NOMO-1 treated with dmso at 0.1 percent for 144 hours (cell line): Measurements from ENCODE around the gene DCP1A.

Experiments
- DNase-seq: peaks from one replicate; lab custom pipeline; 2025; ENCODE audit not compliant: unreplicated experiment; lab: John Stamatoyannopoulos, UW

DCP1A gene

GRCh38 chr3:53329897-53330296 is 17.4 kb downstream of the DCP1A start:
- no peak for DNase-seq

- DNase-seq: no peak
These were observed 18.6 kb downstream of the DCP1A start for GRCh38 chr3:53328746-53329145.

DNA sequence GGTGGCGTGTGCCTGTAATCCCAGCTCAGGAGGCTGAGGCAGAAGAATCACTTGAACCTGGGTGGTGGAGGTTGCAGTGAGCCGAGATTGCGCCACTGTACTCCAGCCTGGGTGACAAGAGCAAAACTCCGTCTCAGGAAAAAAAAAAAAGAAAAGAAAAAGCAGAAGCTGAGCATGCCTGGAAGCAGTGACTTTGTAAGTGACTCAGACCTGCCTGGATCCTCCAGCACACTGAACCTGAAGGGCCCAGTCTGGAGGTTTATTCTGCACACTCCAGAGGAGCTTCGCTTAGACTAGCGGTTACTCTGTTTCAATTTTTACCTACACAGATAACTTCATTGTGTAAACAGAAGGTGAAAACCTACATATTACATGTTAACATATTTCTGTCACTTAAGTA is 19.4 kb downstream of the DCP1A start:
- DNase-seq: peak; percentile 39

DNA sequence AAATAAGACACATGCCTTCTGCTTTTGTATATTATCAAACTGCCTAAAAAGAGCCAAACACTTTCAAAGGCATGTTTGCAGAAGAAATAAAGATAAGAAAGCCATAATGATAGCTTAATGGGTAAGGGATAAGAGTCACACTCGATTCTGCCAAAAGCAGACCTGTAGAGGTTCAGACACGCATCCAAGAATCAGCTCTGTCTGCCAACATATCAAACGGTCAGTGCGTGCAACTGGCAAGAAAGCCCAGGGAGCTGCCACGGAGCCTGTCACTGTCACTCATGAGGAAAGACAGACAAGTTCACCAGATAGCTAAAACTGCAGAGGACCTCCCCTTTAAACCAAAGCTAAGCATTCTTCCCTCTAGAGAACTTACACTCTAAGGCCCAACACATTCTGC is 23.2 kb downstream of the DCP1A start:
- no peak for DNase-seq

- DNase-seq: no peak
These were observed 26.6 kb downstream of the DCP1A start for GRCh38 chr3:53320697-53321096.

DNA sequence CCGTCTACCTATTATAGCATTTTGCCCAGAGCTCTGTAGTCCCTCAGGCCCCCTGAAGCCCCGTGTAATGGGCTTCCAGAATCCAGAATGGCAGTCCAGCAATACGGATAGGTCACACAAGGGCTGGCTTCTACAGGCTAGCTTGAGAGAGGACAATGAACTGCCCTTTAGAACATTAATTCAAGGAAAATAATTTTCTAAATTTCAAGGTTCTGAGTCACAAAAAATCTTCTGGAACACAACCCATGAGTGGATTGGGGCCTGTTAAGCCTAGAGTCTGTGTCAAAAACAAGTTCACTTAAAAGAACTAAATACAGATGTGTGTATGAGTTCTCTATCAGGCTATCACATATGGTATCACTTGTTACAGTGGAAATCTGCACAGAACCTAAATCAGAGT is 28.8 kb downstream of the DCP1A start:
- no peak for DNase-seq

- DNase-seq: no peak
These were observed 34.5 kb downstream of the DCP1A start for GRCh38 chr3:53312832-53313231.

DNA sequence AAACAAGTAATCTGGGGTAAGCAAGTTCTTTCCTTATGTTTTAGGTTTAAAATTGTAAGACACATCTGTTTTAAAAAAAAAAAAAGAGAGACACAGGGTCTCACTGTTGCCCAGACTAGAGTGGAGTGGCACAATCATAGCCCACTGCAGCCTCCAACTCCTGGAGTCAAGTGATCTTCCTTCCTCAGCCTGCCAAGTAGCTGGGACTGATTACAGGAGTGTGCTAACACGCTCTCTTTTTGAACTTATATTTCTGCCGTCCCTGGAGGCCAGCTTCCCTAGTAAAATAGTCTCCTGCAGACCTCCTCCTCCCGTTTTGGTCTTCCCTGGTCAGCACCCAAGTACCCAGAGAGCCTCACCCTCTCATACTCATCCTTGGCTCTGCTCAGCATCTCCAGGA is 35.5 kb downstream of the DCP1A start:
- DNase-seq: no peak

GRCh38 chr3:53303957-53304356 is 43.4 kb downstream of the DCP1A start:
- no peak for DNase-seq

DNA sequence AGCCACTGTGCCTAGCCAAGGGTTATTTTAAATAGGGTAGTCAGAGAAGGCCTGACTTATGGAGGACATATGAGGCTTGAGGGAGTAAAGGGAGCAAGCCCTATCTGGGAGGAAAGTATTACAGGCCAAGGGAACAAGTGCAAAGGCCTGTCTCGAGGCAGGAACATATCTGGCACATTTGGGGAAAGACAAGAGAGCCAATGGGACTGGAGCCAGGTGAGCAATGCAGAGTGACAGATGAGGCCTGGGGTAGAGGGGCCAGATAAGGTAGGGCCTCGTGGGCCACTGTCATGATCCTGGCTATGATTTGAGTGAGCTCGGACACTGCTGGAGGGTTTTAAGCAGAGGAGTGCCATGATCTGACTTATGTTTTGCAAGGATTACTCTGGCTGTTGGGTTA is 43.8 kb downstream of the DCP1A start:
- DNase-seq: no peak

DNA sequence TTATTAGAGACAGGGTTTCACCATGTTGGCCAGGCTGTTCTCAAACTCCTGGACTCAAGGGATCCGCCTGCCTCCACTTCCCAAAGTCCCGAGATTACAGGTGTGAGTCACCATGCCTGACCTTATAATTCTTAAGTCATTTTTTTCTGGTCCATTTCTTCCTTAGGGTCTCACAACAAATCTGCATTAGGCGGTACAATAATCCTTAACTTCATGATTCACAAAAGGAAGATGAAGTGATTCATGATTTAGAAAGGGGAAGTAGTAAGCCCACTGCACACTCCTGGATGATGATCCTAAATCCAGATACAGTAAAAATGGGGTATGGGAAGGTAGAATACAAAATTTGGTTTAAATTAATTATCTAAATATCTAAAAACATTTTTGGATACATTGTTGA is 46.5 kb downstream of the DCP1A start:
- no peak for DNase-seq

- peak; percentile 3 for DNase-seq
These were observed 47.7 kb downstream of the DCP1A start for GRCh38 chr3:53299611-53300023.

DNA sequence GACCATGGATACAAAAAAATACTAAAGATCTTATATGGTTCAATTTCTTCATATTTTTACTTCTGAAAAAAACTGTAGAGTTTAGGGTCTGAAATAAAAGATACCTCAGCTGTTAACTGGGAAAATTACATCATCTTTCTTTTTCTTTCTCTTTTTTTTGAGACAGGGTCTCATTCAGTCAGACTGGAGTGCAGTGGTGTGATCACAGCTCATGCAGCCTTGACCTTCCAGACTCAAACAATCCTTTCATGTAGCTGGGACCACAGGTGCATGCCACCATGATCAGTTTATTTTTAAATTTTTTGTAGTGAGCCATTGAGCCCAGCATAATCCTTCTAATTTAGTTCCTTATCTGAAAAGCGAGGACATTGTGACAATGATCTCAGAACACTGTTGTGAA is 51.9 kb downstream of the DCP1A start:
- DNase-seq: no peak

- no peak for DNase-seq
These were observed 53.5 kb downstream of the DCP1A start for GRCh38 chr3:53293867-53294266.

DNA sequence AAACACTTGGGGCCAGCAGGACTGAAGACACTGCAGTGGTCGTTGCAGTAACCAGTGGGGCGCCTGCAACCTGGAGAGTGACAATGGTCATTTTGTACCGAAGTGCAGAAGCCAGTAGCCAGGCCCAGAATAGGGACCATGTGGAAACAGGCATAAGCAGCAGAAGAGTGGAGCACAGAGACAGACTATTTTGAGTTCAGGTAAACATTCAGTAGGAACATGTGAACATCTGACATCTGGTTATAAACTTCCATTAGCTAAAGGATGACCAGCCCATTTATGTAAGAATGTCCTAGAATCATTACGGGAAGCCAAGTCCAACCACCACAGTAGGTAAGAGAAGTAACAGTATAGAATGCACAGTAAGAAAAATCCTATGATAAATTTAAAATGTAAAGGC is 59.1 kb downstream of the DCP1A start:
- DNase-seq: no peak

GRCh38 chr3:53287131-53287629 is 60.2 kb downstream of the DCP1A start:
- DNase-seq: no peak

DNA sequence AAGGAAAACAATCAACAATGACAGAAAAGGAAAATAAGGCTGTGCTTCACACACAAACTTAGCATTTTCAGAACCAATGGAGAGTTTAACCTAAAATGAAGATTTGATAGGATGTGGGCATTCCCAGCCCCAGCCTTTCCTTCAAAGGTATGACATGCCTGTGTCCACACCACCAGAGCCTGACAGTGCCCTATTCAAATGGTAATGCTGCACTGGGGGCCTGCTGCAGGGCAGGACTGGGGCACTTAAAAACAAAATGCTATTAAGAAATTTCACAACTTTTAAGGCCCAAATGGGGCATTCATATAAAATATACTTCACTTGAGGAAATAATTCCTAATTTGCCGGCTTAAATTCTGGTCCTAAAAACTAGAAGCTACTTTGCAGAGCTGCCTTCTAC is 60.6 kb downstream of the DCP1A start:
- DNase-seq: no peak

GRCh38 chr3:53282581-53282980 is 64.8 kb downstream of the DCP1A start:
- no peak for DNase-seq

- no peak for DNase-seq
These were observed 68.7 kb downstream of the DCP1A start for GRCh38 chr3:53278667-53279066.

- DNase-seq: no peak
These were observed 72.3 kb downstream of the DCP1A start for GRCh38 chr3:53274938-53275605.

DNA sequence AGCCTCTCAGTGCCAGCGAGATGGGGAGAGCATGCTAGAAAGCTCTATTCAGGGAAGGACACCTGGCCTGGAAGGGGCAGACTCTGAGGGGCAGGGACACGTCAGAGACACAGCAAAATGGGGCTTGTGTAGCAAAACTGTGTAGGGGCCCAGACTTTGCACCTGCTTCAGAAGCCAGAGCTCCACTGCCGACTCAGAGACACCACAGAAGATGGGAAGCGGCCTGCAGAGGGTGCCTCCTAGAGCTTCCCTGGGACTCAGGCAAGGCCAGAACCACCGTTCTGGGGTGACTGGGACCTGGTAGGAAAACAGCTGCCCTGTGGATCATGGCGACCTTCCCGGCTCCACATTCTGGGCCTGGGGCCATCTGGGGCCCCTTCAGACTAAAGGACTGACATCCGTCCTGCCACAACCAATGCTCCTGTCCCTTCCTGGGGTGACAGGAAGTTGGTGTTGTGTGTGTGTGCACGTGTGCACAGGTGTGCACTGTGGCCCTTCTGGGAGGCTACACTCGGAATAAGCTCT is 74.1 kb downstream of the DCP1A start:
- DNase-seq: no peak

DNA sequence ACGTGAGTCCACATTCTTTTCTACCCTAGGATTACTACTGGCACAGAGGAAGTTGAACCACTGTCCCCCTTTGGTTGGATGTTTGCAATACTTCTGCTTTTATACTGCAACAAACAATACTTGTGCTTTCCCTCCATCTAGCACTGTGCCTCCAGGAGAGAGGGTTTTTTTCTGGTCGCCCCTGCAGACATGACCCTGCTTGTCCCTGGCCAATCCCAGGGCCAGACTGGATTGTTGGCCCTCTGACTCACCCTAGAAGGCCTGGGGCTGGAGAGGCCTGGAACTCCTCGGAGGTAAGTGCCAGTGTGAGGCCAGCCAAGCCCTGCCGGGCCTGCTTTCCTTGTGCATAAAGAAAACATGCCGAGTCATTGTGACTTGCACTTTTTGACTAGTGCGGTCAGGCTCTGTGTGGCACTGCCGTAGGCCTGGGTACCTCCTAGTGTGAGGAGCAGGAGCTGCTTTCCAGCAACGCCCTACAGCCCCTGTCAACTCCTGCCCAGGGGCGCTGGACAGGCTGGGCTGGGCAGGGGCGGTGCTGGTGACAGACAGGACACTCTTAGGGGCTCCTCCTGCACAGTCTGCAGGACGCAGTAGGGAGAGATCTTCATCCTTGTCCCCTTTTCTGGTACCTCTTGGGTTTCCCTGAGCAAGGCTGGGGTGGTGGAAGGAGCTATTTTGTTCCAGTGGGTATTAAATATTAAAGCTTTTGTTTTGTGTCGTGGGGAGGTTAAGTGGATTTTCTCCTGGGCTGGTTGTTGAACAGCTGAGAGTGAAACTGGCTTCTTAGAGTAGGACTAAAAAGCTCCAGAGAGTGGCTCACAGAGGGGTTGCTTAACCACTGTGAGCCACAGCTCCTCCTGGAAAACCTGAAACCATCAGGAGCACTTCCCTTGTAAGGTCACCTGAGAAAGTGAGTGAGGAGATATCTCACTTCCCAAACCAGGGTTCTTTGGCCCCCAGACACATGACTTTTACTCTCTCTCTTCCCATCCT is 77.2 kb downstream of the DCP1A start:
- peak; percentile 94 for DNase-seq
